ENCODE results near the gene PRMT3. TPM values are rescaled to one million over a fixed set of nuclear protein-coding genes. Genes with fewer than 3 reads are reported as not detected.
"Not testable (repeated sequence)": the region's sequence is repeated elsewhere in the genome, so short reads cannot be mapped to it uniquely, and the experiment has no call there.

PRMT3 gene
- total RNA-seq, 1 experiment from 2014 or later: 22.8 TPM

DNA sequence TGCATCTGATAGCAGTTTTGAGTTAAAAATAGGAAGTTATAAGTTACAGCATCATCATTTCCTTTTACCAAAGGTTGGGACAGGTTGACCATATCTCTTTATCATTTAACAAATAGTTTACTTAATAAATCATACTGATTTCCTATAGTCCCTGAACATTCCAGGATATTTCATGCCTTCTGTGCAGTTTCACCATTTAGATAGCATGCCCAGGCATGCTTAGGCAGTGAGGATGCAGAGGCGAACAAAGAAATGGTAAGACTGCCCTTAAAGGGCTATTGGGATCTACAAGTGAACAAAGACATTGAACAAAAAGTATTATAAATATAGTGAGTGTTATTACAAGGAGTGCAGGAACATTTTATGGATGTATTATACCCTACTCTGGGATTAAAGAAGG, 96.4 kb downstream of the PRMT3 start:
- Histone ChIP-seq H3K4me3 (no peak overlapping the region), H3K4me1 (replicated peaks) (no peaks in the 10 kb centered on the region), H3K27me3 (replicated peaks) (no peaks in the 10 kb centered on the region), H3K36me3 (no peaks in the 10 kb centered on the region), H3K27ac (no peak overlapping the region), H3K9me3 (replicated peaks) (no peaks in the 10 kb centered on the region)
- no peak for DNase-seq (ENCODE audit: low read depth in 1 of 2, low spot score in 2 of 2)

DNA sequence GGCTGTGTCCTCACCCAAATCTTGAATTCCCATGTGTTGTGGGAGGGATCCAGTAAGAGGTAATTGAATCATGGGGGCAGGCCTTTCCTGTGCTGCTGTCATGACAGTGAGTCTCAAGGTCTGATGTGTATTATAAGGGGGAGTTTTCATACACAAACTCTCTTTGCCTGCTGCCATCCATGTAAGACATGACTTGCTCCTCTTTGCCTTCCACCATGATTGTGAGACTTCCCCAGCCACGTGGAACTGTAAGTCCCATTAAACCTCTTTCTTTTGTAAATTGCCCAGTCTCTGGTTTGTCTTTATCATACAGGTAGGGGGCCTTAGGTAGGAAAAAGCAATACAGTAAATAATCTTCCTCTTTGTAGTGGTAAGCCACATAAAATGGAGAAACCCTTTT, 96.9 kb downstream of the PRMT3 start:
- H3K4me1 ChIP-seq (replicated peaks); H3K27ac ChIP-seq; DNase-seq (ENCODE audit: low read depth in 1 of 2, low spot score in 2 of 2); H3K4me3 ChIP-seq; H3K36me3 ChIP-seq; H3K27me3 ChIP-seq (replicated peaks); H3K9me3 ChIP-seq (replicated peaks): not testable (repeated sequence)

DNA sequence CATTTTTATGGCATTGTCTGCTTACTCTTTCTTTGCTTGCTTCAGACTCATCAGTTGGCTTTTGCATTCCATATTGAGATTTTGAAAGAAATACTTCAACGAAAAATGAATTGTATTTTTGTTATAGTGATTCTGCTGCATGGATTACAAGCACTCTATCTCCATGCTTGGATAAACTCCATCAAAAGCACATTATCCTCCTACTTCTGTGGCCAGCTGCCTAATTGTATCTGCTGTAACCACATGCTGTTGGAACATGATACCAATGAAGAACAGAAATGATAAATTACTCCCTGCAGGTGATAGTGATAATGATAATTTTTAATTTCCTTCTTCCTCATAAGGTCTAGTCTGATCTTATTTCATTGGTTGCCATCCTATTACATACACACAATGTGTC, 100.8 kb downstream of the PRMT3 start:
- H3K27me3 ChIP-seq (replicated peaks): no peaks in the 10 kb centered on the region
- H3K4me1 ChIP-seq (replicated peaks): no peaks in the 10 kb centered on the region
- no peaks in the 10 kb centered on the region for H3K9me3 ChIP-seq (replicated peaks)
- no peaks in the 10 kb centered on the region for H3K36me3 ChIP-seq
- no peak overlapping the region for H3K27ac ChIP-seq
- H3K4me3 ChIP-seq: no peak overlapping the region
- no peak for DNase-seq (ENCODE audit: low read depth in 1 of 2, low spot score in 2 of 2)

DNA sequence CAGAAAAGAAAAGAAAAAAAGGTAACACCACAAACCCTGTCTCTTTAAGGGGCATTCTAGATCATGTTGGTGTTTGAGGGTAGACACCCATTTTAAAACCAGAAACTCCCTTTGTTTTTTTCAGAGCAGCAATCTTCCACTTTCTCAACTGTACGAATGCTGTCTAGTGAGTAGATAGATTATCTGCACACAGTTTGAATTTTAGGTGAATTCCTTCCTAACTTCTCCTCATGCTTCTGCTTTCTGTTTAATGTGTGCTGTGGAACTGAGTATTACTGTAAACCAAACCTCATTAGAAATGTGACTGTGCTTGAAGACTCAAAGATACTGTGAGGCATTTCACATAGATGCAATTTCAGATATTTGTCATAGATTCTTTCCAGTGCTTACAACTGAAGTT, 102.4 kb downstream of the PRMT3 start:
- H3K4me1 ChIP-seq (replicated peaks): no peaks in the 10 kb centered on the region
- H3K27me3 ChIP-seq (replicated peaks): no peaks in the 10 kb centered on the region

DNA sequence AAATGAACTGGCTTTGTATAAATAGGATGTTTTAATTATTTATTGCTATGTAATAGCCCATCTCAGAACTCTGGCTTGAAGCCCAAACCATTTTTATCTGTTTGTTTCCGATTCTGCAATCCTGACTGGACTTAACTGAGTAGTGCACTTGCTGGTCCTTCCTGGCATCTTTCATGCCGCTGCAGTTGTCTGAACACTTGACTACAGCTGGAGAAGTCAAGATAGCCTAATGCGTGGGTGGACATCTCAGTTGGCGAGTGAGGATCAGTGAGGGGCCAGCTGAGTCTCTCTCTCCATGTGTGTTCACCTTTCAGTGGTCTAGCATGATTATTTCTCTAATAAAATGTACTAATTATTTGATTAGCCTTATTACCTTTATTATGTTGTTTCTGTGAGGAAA, 105.8 kb downstream of the PRMT3 start:
- no peaks in the 10 kb centered on the region for H3K4me1 ChIP-seq (replicated peaks)
- no peaks in the 10 kb centered on the region for H3K27me3 ChIP-seq (replicated peaks)
- H3K27ac ChIP-seq: no peak overlapping the region
- H3K36me3 ChIP-seq: no peaks in the 10 kb centered on the region
- no peak for DNase-seq (ENCODE audit: low read depth in 1 of 2, low spot score in 2 of 2)
- no peaks in the 10 kb centered on the region for H3K9me3 ChIP-seq (replicated peaks)
- no peak overlapping the region for H3K4me3 ChIP-seq

More for the DNA sequence above, 102.4 kb downstream of the PRMT3 start:
- H3K36me3 ChIP-seq: no peaks in the 10 kb centered on the region
- H3K9me3 ChIP-seq (replicated peaks): no peaks in the 10 kb centered on the region
- no peak overlapping the region for H3K27ac ChIP-seq
- no peak overlapping the region for H3K4me3 ChIP-seq
- no peak for DNase-seq (ENCODE audit: low read depth in 1 of 2, low spot score in 2 of 2)

DNA sequence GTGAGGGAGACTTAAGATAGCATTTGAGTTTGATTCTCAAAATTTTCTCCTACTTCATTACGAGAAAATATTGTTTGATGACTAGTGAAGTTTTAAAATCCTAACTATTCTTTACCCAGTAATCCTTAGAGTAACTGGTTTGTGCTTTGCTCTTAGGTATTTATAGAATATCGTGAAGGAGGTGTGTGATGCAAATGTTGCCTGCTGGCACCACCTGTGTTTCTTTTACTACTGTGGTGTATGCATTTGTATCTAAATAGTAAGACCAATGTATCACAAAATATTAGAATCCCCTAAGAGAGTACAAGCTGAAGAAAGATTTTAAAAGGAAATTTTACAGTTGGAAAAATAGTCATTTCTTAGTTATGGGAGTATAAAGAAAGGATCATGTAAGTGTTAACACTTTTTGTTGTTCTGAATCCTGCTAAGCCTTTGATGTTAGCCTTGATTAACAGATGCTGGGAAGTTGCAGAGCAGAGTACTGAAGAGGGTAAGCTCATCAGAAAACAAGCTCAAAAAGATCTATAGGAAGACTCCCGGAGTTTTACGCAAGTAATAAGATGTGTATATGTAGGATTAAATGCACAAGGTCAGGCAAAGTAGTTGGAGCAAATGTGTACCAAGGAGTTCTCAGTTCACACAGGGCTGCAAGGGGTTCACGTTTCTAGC, 109.7 kb downstream of the PRMT3 start:
- Histone ChIP-seq H3K9me3 (replicated peaks) (no peaks in the 10 kb centered on the region), H3K4me3 (no peak overlapping the region), H3K27ac (no peak overlapping the region), H3K36me3 (no peaks in the 10 kb centered on the region), H3K27me3 (replicated peaks) (no peaks in the 10 kb centered on the region), H3K4me1 (replicated peaks) (no peaks in the 10 kb centered on the region)
- DNase-seq (ENCODE audit: low read depth in 1 of 2, low spot score in 2 of 2): no peak

DNA sequence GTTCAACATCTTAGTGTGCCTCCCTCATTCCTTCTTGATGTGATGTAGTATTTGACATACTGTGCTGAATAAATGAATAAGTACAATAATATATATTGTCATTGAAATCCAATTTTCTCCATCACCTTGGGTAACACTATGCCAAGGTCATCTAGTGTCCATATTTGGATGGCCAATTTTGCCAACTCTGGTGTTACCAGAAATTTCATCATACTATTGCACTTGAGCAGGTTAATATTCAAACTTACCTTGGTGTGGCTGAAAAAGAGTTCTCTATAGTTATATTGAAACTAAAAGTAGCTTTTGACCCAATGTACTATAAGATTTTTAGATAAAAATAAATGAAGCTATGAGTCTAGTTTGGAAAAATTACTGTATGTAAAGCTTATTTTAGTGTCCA, 113.7 kb downstream of the PRMT3 start:
- Histone ChIP-seq H3K27ac (no peak overlapping the region), H3K4me3 (no peak overlapping the region), H3K36me3 (no peaks in the 10 kb centered on the region), H3K4me1 (replicated peaks) (no peaks in the 10 kb centered on the region), H3K27me3 (replicated peaks) (no peaks in the 10 kb centered on the region), H3K9me3 (replicated peaks) (no peaks in the 10 kb centered on the region)
- DNase-seq (ENCODE audit: low read depth in 1 of 2, low spot score in 2 of 2): no peak

DNA sequence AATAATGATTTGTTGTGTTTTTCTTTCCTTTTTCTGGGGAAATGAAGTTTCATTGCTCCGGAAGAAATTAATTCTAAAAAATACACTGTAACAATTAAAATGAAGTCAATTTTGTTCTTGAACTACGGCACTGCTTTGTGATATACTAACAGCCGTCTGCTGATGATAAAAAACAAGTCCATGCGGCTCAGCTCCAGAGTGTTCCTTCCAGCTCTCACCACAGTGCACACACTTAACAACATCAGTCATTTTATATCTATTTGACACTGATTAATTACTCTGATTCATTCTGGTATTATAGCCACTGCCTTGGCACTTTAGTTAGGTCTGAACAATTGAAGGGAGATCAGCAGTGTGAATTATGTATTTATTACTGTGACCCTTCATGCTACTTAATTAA, 114.5 kb downstream of the PRMT3 start:
- no peak for DNase-seq (ENCODE audit: low read depth in 1 of 2, low spot score in 2 of 2)

GRCh38 chr11:20511982-20512381, 124.5 kb downstream of the PRMT3 start:
- no peaks in the 10 kb centered on the region; the same call in 1 of the 2 replicates for H3K27me3 ChIP-seq (replicated peaks)
- H3K36me3 ChIP-seq: no peaks in the 10 kb centered on the region
- no peak overlapping the region for H3K27ac ChIP-seq
- H3K4me3 ChIP-seq: no peak overlapping the region
- H3K9me3 ChIP-seq (replicated peaks): no peaks in the 10 kb centered on the region
- no peak for DNase-seq (ENCODE audit: low read depth in 1 of 2, low spot score in 2 of 2)
- no peaks in the 10 kb centered on the region for H3K4me1 ChIP-seq (replicated peaks)

More for the DNA sequence above, 114.5 kb downstream of the PRMT3 start:
- no peaks in the 10 kb centered on the region for H3K4me1 ChIP-seq (replicated peaks)
- H3K27ac ChIP-seq: no peak overlapping the region
- H3K9me3 ChIP-seq (replicated peaks): no peaks in the 10 kb centered on the region
- H3K36me3 ChIP-seq: no peaks in the 10 kb centered on the region
- H3K4me3 ChIP-seq: no peak overlapping the region
- no peaks in the 10 kb centered on the region for H3K27me3 ChIP-seq (replicated peaks)

DNA sequence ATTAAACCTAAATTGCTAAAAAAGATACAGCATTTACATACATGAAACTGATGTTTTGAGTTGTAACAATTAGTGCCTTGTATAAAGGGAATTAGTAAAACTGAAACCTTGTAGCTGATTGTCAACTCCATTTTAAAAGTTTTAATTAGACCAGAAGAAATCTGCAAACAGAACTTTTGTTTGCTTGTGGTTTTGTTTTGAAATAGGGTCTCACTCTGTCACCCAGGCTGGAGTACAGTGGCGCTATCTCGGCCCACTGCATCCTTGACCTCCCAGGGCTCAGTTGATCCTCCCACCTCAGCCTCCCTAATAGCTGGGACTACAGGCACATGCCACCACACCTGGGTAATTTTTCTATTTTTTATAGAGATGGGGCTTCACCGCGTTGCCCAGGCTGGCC, 125.4 kb downstream of the PRMT3 start:
- Histone ChIP-seq H3K27me3 (replicated peaks) (no peaks in the 10 kb centered on the region; the same call in 1 of the 2 replicates), H3K9me3 (replicated peaks) (no peaks in the 10 kb centered on the region)
- no peak for DNase-seq (ENCODE audit: low read depth in 1 of 2, low spot score in 2 of 2)

GRCh38 chr11:20518323-20518834, 130.9 kb downstream of the PRMT3 start:
- no peak for DNase-seq (ENCODE audit: low read depth in 1 of 2, low spot score in 2 of 2)
- Histone ChIP-seq H3K9me3 (replicated peaks) (no peaks in the 10 kb centered on the region), H3K4me3 (no peak overlapping the region), H3K36me3 (no peaks in the 10 kb centered on the region), H3K4me1 (replicated peaks) (no peaks in the 10 kb centered on the region), H3K27ac (no peak overlapping the region), H3K27me3 (replicated peaks) (no peaks in the 10 kb centered on the region; the same call in 1 of the 2 replicates)

More for the DNA sequence above, 125.4 kb downstream of the PRMT3 start:
- H3K4me1 ChIP-seq (replicated peaks): no peaks in the 10 kb centered on the region
- H3K36me3 ChIP-seq: no peaks in the 10 kb centered on the region
- no peak overlapping the region for H3K4me3 ChIP-seq
- H3K27ac ChIP-seq: no peak overlapping the region

DNA sequence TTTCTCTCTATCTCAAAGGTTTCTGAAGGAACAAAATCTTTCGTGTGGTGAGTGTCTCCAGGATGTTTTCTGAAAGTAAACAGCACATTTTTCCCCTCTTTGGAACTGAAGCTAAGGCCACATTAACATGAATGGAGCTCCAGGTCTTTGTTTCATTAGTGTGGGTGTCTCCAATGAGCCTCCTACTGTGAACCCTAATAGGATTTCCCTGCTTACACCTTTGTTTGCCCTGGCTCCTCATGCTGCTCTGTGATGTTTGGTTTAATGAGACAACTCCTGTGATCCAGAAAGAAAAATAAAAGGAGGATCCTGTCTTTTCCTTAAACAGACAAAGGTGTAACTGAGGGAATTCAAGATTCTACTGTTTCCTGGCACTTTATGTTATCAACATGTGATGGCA, 135.0 kb downstream of the PRMT3 start:
- H3K4me1 ChIP-seq (replicated peaks): no peaks in the 10 kb centered on the region

DNA sequence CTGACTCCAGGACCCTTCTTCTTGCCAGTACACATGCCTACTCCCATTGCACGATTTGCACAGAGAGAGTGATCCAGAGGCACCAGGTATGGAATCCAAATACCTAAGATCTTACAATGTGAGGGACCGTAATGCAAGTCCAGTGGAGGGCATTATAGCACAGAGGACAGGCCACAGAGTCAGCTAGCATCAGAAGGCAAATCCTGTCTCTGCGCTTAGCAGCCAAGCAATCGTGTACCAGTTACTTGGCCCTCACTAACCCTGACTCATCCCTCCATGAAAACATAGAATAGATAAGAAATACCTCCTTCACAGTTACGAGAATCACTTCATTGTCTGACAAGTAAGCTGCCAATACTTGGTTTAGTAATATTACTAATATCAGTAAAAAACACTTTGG, 142.2 kb downstream of the PRMT3 start:
- Histone ChIP-seq H3K27ac (no peak overlapping the region), H3K36me3 (no peaks in the 10 kb centered on the region), H3K27me3 (replicated peaks) (peaks cover 4% of the 10 kb centered on the region; the same call in 1 of the 2 replicates), H3K9me3 (replicated peaks) (no peaks in the 10 kb centered on the region), H3K4me1 (replicated peaks) (no peaks in the 10 kb centered on the region), H3K4me3 (no peak overlapping the region)
- no peak for DNase-seq (ENCODE audit: low read depth in 1 of 2, low spot score in 2 of 2)

More for the DNA sequence above, 135.0 kb downstream of the PRMT3 start:
- H3K9me3 ChIP-seq (replicated peaks): no peaks in the 10 kb centered on the region
- H3K27ac ChIP-seq: no peak overlapping the region
- DNase-seq (ENCODE audit: low read depth in 1 of 2, low spot score in 2 of 2): no peak
- no peaks in the 10 kb centered on the region for H3K36me3 ChIP-seq
- H3K4me3 ChIP-seq: no peak overlapping the region
- H3K27me3 ChIP-seq (replicated peaks): no peaks in the 10 kb centered on the region

GRCh38 chr11:20530942-20531703, 143.6 kb downstream of the PRMT3 start:
- peak in 1 of 2 experiments; percentile 2 for DNase-seq (ENCODE audit: low read depth in 1 of 2, low spot score in 2 of 2)
- no peaks in the 10 kb centered on the region for H3K9me3 ChIP-seq (replicated peaks)
- no peak overlapping the region for H3K27ac ChIP-seq
- no peaks in the 10 kb centered on the region for H3K36me3 ChIP-seq
- H3K27me3 ChIP-seq (replicated peaks): peaks cover 4% of the 10 kb centered on the region; the same call in 1 of the 2 replicates
- H3K4me3 ChIP-seq: no peak overlapping the region
- H3K4me1 ChIP-seq (replicated peaks): no peaks in the 10 kb centered on the region
